Non-pigmented ciliary epithelial cell (primary cell): ENCODE measurements around the gene GATC.
"Not testable (repeated sequence)": the region's sequence is repeated elsewhere in the genome, so short reads cannot be mapped to it uniquely, and the experiment has no call there.

ENCODE experiments used
- DNase-seq: peaks from one replicate; pipeline ENCODE4 v3.0.0-alpha.2; 2010; ENCODE audit warnings: low read depth

Gene GATC

DNA sequence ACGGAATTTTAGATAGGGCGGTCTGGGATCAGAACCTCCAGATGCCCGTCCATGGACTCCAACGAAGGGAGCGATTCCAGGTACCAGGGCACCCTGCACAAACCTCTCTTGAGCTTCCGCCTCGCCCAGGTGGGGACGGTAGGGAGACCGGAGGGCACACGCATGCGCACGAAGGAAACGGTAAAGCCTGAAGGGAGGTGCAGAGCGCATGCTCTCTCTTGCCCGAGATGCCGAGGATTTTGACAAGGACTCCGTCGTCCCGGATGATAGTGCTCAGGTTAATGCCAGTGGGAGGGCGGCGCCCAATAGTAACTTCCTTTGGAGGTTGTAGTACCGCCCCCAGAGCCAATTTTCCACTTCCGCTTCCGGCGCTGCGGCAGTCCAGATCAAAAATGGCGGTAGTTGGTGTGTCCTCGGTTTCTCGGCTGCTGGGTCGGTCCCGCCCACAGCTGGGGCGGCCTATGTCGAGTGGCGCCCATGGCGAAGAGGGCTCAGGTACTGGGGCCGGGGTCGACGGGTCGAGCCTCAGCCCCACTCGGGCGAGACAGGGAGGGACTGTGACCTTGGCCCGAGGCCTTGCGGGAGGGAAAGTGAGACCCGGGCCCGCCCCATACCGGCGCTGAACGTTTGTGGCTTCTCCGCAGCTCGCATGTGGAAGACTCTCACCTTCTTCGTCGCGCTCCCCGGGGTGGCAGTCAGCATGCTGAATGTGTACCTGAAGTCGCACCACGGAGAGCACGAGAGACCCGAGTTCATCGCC is 8.3 kb upstream of the GATC start, which contains the start of gene COX6A1:
Gene COX6A1 (plus strand): TSS at position 379 of the 760 bp plus-strand sequence. CDS start 14 bp downstream, at position 393.
- peak; percentile 91 for DNase-seq

DNA sequence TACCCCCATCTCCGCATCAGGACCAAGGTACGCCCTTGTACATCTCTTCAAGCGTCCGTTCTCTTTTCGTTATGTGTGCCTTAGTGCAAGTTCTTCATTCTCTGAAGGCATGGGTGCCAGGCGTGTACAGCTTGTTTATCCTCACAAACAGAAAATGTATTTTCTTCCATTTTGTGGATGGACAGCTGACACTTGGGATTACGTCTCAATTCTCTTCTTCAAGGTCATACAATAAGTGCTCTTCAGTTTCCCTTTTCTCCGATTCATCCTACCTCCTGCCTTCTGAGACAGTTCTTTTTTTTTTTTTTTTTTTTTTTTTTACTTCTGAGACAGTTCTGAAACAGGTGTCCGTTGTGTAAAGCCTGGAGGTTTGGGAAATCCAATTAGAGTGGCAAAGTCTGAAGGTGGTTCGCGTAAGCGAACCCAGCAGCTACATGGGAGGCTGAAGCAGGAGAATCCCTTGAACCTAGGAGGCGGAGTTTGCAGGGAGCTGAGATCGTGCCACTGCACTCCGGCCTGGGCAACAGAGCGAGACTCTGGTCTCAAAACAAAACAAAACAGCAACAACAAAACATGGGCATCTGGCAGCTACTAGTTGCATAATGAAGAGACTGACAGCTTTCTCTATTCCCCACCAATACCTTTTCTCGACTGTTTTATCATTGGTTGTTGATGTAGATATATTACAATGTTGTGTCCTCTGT is 7.6 kb upstream of the GATC start:
- DNase-seq: no peak

DNA sequence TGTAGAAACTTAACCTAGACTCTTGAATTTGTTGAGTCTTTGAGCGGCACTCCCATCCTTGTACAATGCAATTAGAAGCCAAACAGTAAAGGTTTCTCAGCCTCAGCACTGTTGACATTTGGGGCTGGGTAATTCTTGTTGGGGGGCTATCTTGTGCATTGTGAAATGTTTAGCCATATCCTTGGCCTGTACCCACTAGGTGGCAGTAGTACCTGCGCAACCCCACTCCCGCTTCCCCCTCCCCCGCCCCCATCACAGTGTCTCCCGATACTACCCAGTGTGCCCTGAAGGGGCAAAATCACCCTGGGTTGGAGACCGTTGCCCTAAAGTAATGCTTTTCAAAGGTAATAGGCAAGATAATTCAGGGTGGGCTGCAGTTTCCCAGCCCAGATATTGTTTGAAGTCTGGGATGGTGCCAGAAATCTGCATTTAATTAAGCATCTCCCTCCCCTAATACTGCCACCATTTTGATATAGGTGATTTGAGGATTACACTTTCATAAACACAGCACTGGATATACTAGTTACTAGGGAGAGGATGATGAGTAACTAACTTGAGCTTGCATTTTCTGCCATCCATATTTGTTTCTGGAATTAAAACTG is 6.5 kb upstream of the GATC start:
- DNase-seq: peak; percentile 6

DNA sequence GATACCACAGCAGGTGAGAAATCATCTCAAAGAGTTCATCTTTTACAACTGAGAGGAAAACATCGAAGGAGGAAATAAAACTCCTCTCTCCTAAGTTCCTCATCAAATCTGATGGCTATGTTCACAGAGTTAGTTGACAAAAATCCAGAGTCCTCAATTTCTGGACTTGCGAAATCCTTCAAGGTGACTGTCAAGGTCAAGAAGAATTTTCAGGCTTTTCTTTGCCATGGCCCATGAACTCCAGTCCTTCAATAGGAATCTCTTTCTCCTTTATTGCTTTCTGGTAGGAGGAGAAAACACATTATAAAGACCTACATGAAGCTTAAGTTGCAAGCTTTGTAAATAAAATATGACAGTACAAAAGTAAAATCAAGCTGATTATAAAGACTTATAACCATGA is 1.6 kb upstream of the GATC start:
- no peak for DNase-seq

DNA sequence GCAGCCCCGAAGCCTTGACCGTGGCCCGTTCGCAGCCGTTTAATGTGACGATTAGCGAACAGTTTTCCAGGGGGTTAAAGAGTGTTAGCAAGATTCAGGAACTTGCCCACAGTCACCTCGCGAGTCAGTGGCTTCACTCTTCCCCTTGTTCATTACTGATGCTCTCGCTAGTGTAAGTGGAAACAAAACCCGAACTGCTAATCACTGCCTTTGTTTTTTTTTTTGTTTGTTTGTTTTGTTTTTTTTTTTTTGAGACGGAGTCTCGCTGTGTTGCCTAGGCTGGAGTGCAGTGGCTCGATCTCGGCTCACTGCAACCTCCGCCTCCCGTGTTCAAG is 567 bp downstream of the GATC start:
- not testable (repeated sequence) for DNase-seq

DNA sequence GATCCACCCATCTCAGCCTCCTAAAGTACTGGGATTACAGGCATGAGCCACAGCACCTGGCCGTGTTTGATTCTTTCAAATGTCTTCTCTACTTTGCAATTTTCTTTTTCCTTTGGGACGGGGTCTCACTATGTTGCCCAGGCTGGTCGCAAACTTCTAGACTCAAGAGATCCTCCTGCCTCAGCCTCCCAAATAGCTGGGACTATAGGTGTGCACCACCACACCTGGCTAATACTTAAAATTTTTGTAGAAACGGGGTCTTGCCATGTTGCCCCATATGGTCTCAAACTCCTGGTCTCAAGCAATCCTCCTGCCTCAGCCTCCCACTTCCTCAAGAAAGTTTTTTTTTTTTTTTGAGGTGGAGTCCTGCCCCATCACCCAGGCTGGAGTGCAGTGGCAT is 1.7 kb downstream of the GATC start:
- no peak for DNase-seq

DNA sequence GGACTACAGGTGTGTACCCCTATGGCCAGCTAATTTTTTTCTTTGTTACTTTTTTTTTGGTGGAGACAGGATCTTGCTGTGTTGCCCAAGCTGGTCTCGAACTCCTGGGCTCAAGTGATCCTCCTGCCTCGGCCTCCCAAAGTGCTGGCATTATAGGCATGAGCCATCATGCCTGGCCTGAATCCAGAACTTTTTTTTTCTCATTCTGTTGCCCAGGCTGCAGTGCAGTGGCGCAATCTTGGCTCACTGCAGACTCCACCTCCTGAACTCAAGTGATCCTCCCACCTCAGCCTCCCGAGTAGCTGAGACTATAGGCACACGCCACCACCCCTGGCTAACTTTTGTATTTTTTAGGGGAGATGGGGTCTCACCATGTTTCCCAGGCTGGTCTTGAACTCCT is 6.3 kb downstream of the GATC start:
- not testable (repeated sequence) for DNase-seq

DNA sequence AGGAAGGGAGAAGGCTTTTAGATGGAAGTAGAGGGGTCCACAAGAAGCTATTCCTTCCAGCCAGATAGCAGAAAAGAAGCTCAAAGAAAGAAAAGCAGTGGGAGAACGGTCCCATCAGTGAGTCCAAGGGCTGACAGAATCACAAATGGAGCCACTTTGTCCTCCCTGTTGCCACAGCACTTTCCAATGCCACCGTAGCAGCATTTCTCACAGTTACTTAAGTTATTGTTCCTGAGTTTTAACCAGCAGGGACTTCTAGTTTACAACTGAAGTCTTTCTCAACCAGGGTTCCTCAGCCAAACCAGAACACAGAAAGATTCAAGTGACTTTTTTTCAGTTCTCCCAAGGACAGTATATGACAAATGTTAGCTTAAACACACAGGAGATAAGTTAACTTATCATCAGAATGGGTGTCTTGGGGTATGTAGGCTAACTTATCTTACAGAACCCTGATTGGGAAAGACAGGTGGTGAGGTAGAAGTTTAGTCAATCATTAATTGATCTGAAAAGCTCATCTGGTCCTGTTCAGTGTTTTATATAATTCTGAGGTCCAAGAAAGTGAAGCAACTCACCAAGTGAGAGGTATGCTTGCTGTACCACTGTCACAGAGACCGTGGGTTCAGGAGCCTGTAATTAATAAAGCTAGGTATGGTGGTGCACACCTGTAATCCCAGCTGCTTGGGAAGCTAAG is 7.0 kb downstream of the GATC start:
- DNase-seq: no peak

DNA sequence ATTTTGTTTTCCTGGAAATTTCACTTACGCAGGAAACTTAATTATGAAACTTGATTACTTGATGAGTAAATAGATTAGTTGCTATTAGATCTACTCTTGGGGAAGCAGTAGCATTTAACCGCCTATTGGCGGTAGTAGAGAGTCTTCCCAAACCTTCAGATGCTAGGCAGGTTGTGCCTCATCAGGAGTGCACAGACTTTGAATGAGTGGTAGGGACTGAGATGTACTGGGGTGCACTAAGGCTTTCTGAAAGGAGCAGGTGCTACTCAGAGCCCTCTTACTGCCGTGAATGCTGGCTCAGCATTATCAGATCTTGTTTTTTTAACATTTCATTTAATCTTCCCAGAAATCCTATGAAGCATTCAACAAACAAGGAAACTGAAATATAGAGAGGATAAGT is 7.7 kb downstream of the GATC start:
- DNase-seq: no peak

DNA sequence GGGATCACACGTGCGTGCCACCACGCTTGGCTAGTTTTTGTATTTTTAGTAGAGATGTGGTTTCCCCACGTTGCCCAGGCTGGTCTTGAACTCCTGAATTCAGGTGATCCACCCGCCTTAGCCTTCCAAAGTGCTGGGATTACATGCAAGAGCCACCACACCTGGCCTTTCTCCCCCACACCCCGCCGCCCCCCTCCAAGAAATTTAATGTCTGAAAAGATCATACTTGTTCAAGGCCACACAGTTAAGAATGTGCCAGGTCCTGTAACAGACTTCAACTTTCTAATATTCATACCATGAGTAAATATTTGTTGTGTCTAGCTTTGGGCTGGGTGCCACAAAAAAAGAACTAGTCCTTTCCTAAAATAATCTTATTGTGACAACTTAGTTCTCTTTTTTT is 9.1 kb downstream of the GATC start:
- no peak for DNase-seq

DNA sequence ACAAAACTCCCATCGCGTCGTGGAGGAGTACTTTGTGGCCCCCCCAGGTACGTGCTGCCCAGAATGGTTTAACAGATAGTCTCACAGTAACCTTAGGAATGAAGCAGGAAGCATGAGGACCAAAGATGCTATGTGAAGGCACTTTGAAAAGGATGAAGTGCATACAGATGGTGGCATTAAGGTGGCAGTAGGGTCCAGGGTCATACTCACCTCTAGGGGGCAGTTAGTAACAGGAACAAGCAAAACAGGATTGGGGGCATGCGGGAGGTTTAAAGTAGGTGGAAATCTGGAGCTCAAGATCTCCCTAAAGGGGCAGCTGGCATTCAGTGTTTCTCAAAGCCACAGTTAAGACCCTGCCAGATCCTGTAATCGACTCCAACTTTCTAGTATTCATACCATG is 10.9 kb downstream of the GATC start:
- no peak for DNase-seq

DNA sequence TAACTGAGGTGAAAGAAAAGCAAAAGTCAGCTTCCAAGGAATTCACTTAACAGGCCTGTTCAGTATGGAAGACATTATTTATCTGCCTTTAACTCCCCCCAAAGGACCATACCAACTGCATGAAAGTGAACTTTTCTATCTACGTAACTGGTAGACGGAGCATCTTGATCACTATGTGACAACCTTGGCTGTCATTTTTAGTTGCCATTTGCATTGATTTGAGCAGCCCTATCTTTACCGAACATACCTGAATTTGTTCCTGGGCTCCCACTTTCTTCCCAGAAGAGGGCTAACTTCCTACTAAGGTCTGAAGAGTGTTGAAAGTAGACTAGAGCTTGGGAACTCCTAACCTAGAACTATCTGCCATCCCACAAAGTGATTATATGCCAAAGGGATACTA is 13.9 kb downstream of the GATC start:
- no peak for DNase-seq

DNA sequence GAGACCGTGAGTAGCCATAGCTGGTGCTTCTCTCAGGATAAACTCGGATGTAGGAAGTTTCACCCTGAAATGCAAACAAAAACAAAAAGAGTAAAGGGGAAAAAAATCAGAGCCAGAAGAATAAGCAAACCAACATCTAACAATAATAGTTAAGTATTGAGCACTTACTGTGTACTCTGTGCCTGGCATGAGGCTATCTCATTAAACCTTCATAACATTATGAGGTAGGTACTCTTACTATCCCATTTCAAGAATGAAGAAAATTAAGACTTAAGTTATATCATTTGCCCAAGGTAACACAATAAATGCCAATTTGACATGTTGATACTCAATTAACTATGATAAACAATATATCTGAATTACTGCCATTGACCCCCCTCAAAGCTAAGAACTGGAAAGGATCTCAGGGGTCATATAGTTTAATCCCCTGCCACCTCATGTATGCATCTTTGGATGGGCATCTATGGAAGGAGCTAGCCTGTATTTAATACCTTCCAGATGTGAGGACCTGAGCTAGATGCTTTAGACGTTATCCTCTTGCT is 15.9 kb downstream of the GATC start:
- no peak for DNase-seq

DNA sequence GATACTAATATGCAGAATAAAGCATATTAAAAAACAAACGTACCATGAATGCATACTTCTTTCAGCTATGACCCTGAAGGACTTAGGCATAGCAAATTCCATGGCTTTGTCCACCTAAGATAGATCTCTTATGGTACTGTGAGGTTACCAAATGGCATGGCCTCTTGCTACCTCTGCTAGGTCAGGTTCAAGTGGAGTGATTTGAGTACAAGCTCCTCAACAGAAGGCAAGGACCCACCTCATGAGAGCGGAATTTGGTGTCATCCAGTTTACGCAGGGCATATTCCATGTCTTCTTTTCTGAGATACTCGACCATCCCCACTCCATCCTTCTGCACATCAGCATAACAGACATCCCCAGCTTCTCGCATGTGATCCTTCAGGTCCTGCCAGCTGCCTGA is 17.5 kb downstream of the GATC start:
- DNase-seq: no peak

DNA sequence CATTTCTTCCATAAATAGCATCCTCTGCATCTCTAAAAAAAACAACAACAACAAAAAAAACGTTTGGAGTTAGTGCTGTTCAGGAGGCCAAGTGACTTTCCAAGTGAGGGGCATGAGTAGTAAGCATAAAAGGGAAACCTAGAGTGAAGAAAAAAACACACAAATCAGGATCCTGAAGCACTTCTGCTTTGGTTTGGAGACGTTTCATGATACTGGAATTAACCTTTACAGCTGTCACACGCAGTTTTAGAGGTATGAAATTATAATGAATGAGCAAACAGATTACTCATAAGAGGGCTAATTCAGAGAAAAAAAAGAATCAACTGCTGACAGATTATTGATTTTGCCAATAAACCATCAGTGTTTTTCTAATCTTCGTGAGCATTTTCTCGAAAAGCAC is 19.5 kb downstream of the GATC start:
- DNase-seq: no peak

DNA sequence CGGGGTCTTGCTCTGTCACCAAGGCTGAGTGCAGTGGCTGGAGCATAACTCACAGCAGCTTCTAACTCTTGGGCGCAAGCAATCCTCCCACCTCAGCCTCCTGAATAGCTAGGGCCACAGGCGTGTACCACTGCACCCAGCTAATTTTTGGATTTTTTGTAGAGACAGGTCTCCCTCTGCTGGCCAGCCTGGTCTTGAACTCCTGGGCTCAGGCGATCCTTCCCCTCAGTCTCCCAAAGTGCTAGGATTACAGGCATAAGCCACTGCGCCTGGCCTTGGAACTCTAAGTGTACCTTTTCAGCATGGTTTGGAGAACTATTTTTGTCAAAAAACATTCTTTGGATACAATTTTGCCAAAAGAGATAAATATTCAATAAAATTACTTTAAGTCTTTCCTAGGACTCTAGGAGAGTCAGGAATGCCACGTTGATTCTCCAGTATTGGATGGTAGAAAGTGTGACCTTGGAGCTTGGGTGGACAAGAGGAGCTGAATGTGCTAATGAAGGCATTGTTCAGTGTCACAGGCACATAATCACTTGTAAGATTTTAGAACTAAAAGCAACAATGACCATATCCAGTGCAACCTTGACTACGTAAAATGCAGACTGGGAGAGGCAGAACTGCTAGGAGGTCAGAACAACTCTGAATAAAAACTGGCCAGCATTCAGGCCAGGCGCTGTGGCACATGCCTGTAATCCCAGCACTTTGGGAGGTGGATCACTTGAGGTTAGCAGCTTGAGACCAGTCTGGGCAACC is 20.5 kb downstream of the GATC start:
- no peak for DNase-seq

DNA sequence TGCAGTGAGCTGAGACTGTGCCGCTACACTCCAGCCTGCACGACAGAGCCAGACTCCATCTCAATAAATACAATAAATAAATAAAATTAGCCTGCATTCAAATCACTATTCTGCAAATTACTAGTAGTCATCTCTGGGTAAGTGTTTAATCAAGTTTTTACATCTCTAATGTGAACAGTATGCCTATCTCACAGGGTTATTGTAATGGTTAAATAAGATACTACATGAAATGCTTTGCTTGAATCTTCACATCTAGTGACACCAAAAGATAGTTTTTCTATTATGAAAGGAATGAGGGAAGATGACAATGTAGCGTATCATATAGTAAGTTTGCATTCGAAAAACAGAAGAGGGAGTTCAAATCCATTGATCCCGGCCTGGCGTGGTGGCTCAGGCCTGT is 21.2 kb downstream of the GATC start:
- DNase-seq: no peak

DNA sequence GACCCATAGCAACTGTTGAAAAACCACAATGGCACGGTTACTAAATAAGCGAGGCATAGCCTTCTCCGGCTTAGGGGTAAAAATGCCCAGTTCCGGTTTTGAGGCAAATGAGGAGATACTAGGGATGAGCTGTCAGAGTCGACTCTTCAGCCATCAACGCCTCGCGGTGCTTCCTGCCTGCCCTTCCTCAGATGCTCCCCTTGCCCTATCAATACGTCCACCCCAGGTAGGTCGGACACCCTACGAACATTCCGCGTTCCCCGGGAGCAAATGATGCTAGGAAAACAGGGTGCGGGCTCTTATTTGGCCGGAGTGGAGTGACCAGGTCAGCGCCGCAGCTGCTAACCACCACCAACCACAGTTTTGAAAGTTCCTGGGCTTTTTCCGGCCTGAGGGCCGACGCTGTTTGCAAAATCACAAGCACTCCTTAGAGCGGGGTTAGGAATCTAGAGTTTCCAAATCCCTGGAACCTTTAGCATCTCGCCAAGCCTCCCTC is 22.1 kb downstream of the GATC start:
- no peak for DNase-seq

DNA sequence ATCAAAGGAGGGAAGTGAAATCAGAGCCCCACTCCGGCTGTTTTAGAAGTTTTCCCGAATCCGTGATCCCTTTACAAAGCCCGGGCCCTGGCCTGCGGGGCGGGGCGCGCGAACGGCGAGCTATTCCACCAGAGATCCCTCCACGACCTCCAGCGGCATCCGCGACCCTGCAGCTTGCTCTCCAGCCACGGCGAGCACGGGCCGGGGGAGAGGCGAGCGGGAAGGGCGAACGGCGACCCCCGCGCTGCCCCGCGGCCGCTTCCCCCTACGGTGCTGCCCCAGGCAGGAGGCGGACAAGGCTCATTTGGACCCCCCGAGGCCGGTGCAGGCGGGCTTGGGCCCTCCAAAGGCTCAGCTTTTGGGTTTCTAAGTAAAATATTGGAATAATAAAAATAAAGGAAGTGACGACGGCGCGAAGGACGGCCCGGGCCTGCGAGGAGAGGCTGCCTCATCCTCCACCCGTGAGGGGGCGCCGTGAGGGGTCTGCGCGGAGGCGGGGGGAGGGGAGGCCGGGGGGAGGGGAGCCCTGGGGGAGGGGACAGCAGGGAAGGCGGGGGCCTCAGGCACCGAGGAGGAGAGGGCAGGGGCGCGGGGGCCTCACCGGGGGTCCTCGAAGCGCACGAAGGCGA is 22.7 kb downstream of the GATC start:
- DNase-seq: no peak

DNA sequence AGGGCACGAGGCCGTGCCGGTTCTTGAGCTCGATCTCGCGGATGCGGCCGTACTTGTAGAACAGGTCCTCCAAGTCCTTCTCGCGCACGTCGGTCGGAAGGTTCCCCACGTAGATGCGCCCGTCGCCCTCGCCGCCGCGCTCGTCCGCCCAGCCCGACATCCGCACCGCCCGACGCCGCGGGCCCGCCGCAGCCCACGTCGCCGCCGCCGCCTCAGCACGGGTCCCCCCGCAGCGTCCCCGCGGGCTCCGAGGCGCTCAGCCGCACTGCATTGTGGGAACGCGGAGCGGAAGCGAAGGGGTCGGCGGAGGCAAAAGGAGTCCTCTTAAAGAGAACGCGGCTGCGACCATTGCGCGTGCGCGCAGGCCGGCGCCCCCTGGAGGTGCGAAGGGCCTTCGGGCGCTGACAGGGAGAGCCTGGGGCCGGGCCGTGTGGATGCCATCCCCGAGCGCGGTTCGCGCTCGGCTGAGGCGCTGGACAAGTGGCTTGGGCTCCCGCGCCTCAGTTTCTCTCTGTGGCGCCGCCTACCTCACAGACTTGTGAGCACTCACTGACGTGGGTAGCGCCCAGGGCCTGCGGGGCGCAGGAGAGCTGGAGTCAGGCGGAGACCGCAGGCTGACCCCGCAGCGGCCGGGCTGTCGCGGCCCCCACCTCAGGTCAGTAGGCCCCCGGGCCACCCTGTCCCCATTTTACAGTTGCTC is 23.4 kb downstream of the GATC start, which contains the start of gene SRSF9:
Gene SRSF9 (minus strand): TSS at position 299 of the 700 bp plus-strand sequence. CDS start 139 bp downstream, at position 160.
- DNase-seq: peak; percentile 82
